RPMI7951 (cell line): ENCODE results near the gene LIMCH1. TPM values are rescaled to one million over a fixed set of nuclear protein-coding genes. Genes with fewer than 3 reads are reported as not detected.
A peak's percentile ranks its signal among the peaks of the same experiment; 100 is the strongest.
"Not testable (repeated sequence)": the region's sequence is repeated elsewhere in the genome, so short reads cannot be mapped to it uniquely, and the experiment has no call there.

Experiments used
- DNase-seq: peaks from one replicate; pipeline ENCODE4 v3.0.0-alpha.2; 2012; ENCODE audit warnings: low read depth
- total RNA-seq: library from RNA; depleted of rRNA; stranded (reverse); fragments of >200 nt; shearing (Covaris generic); gene quantifications from 2 replicates; pipeline ENCODE4 v1.2.3, GENCODE V29; 2014

The LIMCH1 gene
- total RNA-seq, 1 experiment from 2014 or later: 0.60 TPM

GRCh38 chr4:41640906-41641305 lies 102.9 kb downstream of the LIMCH1 start:
- no peak for DNase-seq

- DNase-seq: not testable (repeated sequence)
Measured at GRCh38 chr4:41642746-41643145, 104.8 kb downstream of the LIMCH1 start.

GRCh38 chr4:41643331-41643730 lies 105.4 kb downstream of the LIMCH1 start:
- no peak for DNase-seq

- DNase-seq: peak; percentile 5
Measured at GRCh38 chr4:41644288-41644914, 106.4 kb downstream of the LIMCH1 start.

GRCh38 chr4:41644915-41645295 lies 106.9 kb downstream of the LIMCH1 start:
- DNase-seq: no peak

GRCh38 chr4:41645728-41646390 lies 107.9 kb downstream of the LIMCH1 start:
- DNase-seq: no peak

GRCh38 chr4:41646862-41647261 lies 108.9 kb downstream of the LIMCH1 start:
- DNase-seq: no peak

GRCh38 chr4:41647383-41647782 lies 109.4 kb downstream of the LIMCH1 start:
- no peak for DNase-seq

- not testable (repeated sequence) for DNase-seq
Measured at GRCh38 chr4:41651150-41651549, 113.2 kb downstream of the LIMCH1 start.

- DNase-seq: no peak
Measured at GRCh38 chr4:41652971-41653370, 115.0 kb downstream of the LIMCH1 start.

- no peak for DNase-seq
Measured at GRCh38 chr4:41653523-41653922, 115.6 kb downstream of the LIMCH1 start.

GRCh38 chr4:41655177-41655576 lies 117.2 kb downstream of the LIMCH1 start:
- no peak for DNase-seq

- DNase-seq: no peak
Measured at GRCh38 chr4:41656106-41656505, 118.1 kb downstream of the LIMCH1 start.

GRCh38 chr4:41656572-41657520 lies 118.9 kb downstream of the LIMCH1 start:
- no peak for DNase-seq

- no peak for DNase-seq
Measured at GRCh38 chr4:41657561-41657960, 119.6 kb downstream of the LIMCH1 start.

- DNase-seq: no peak
Measured at GRCh38 chr4:41658163-41658562, 120.2 kb downstream of the LIMCH1 start.

GRCh38 chr4:41660352-41660751 lies 122.4 kb downstream of the LIMCH1 start:
- DNase-seq: no peak

GRCh38 chr4:41661442-41662076 lies 123.6 kb downstream of the LIMCH1 start:
- DNase-seq: peak; percentile 31

- no peak for DNase-seq
Measured at GRCh38 chr4:41665636-41666207, 127.8 kb downstream of the LIMCH1 start.

- no peak for DNase-seq
Measured at GRCh38 chr4:41668024-41668423, 130.1 kb downstream of the LIMCH1 start.

GRCh38 chr4:41670530-41670929 lies 132.6 kb downstream of the LIMCH1 start:
- DNase-seq: no peak

- no peak for DNase-seq
Measured at GRCh38 chr4:41670982-41671381, 133.0 kb downstream of the LIMCH1 start.
